ENCODE results near the gene CALY. TPM values are rescaled to one million over a fixed set of nuclear protein-coding genes. Genes with fewer than 3 reads are reported as not detected.

CALY gene
- total RNA-seq, 2 donors from 2014 or later = 0.75 to 1.3 TPM

DNA sequence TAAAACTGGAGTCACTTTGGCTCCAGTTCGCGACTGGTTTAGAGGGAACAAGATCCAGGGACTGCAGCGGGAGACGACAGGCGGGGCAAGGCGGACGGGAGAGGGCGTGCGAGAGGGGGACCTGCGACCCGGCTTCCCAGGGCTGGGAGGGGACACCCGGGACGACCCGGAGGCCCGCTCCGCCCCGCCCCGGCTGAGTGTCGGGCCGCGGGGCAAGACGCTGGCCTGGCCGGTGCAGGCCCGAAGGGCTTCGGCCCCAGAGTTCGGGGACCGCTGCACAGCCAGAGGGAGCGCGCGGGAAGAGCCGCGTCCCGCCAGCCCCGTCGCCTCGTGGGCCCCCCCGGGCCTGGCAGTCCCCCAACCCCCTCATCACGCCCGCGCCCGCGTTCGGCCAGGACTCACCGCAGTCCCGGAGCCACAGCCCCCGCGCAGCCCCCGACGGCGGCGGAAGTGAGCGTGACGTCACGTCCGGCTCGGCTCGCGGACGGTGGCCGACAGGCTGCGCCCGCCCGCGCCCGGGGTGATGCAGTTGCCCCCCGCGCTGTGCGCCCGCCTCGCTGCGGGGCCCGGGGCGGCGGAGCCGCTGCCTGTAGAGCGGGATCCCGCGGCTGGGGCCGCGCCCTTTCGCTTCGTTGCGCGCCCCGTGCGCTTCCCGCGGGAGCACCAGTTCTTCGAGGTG, 28.1 kb downstream of the CALY start, which contains the start of the genes TUBGCP2 and ZNF511:
TSS of gene TUBGCP2 (minus strand) at position 452 of the 679 bp plus-strand sequence. CDS start 5,931 bp downstream, outside the sequence.
TSS of gene ZNF511 (plus strand) at position 494 of the 679 bp plus-strand sequence. CDS start at position 524, 30 bp downstream.
- H3K4me1 Mint-ChIP-seq = peaks cover 17% of the 10 kb centered on the region
- H3K27me3 Mint-ChIP-seq (ENCODE audit: insufficient read depth) = no peaks in the 10 kb centered on the region
- TF ChIP-seq, protein P1, sequence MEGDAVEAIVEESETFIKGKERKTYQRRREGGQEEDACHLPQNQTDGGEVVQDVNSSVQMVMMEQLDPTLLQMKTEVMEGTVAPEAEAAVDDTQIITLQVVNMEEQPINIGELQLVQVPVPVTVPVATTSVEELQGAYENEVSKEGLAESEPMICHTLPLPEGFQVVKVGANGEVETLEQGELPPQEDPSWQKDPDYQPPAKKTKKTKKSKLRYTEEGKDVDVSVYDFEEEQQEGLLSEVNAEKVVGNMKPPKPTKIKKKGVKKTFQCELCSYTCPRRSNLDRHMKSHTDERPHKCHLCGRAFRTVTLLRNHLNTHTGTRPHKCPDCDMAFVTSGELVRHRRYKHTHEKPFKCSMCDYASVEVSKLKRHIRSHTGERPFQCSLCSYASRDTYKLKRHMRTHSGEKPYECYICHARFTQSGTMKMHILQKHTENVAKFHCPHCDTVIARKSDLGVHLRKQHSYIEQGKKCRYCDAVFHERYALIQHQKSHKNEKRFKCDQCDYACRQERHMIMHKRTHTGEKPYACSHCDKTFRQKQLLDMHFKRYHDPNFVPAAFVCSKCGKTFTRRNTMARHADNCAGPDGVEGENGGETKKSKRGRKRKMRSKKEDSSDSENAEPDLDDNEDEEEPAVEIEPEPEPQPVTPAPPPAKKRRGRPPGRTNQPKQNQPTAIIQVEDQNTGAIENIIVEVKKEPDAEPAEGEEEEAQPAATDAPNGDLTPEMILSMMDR (conservative IDR thresholded peaks at IDR 0.05) = no peak
- H3K4me3 Mint-ChIP-seq = peak within 1 kb of the TSS; percentile 93
- Histone ChIP-seq H3K9me3 (ENCODE audit: control insufficient read depth, low read length) (no peaks in the 10 kb centered on the region), H3K36me3 (ENCODE audit: control insufficient read depth, insufficient read depth, low read length) (peaks cover 28% of the 10 kb centered on the region), H3K4me3 (ENCODE audit: low read length) (peak within 1 kb of the TSS; percentile 96), H3K27ac (ENCODE audit: low read depth, low read length) (peak within 1 kb of the TSS; percentile 92), H3K9ac (ENCODE audit: extremely low read depth, low read length, poor library complexity, severe bottlenecking) (peak within 1 kb of the TSS; percentile 87), H3K4me1 (ENCODE audit: control insufficient read depth, insufficient read depth, low read length) (peaks cover 14% of the 10 kb centered on the region), H3K27me3 (ENCODE audit: control insufficient read depth, insufficient read depth, low read length, poor library complexity, severe bottlenecking) (no peaks in the 10 kb centered on the region)
- peak within 1 kb of the TSS; percentile 98 for H3K27ac Mint-ChIP-seq
- H3K36me3 Mint-ChIP-seq (ENCODE audit: low read depth) = peaks cover 29% of the 10 kb centered on the region
- DNase-seq = peak; percentile 93
- H3K9me3 Mint-ChIP-seq = no peaks in the 10 kb centered on the region
- 0% methylated on average over 19 to 89 of the region's 89 CpGs for WGBS, 2 experiments (ENCODE audit: insufficient coverage in 1 of 2, insufficient read length in 1 of 2)

DNA sequence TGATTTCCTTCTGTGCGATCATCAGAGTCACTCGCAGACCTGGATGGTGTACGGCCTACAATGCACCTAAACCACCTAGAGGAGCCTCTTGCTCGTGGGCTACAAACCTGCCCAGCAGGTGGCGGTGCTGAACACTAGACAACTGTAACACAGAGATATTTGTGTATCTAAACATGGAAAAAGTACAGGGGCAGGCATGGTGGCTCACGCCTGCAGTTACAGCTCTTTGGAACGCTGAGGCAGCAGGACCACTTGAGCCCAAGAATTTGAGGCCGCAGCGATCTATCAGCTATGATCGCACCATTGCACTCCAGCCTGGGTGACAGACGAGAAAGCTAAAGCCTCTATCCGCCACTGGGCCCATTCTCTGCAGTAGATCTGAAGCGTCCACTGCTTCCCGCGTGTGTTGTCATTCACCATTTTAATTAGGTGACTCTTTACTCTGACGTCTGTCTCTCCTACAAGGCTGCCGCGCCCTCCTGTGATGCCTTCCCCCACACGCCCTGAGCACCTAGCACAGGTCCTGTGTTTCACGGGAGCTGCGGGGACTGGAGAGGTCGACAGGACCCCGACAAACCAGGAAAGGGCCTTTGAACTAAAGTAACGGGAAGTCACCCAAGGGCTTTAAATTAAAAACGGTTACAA, 28.8 kb downstream of the CALY start:
- Mint-ChIP-seq H3K27ac (peak overlapping the region; percentile 98), H3K4me1 (peaks cover 17% of the 10 kb centered on the region), H3K9me3 (no peaks in the 10 kb centered on the region), H3K4me3 (peak overlapping the region; percentile 93), H3K27me3 (ENCODE audit: insufficient read depth) (no peaks in the 10 kb centered on the region), H3K36me3 (ENCODE audit: low read depth) (peaks cover 29% of the 10 kb centered on the region)
- H3K4me3 ChIP-seq (ENCODE audit: low read length) = peak overlapping the region; percentile 96
- no peaks in the 10 kb centered on the region for H3K9me3 ChIP-seq (ENCODE audit: control insufficient read depth, low read length)
- 12 to 13% methylated on average over 22 to 25 of the region's 25 CpGs for WGBS, 2 experiments (ENCODE audit: insufficient coverage in 1 of 2, insufficient read length in 1 of 2)
- H3K4me1 ChIP-seq (ENCODE audit: control insufficient read depth, insufficient read depth, low read length) = peaks cover 14% of the 10 kb centered on the region
- H3K36me3 ChIP-seq (ENCODE audit: control insufficient read depth, insufficient read depth, low read length) = peaks cover 28% of the 10 kb centered on the region
- H3K27me3 ChIP-seq (ENCODE audit: control insufficient read depth, insufficient read depth, low read length, poor library complexity, severe bottlenecking) = no peaks in the 10 kb centered on the region
- H3K9ac ChIP-seq (ENCODE audit: extremely low read depth, low read length, poor library complexity, severe bottlenecking) = peak overlapping the region; percentile 87
- DNase-seq = peak; percentile 89
- H3K27ac ChIP-seq (ENCODE audit: low read depth, low read length) = peak overlapping the region; percentile 41
- TF ChIP-seq, protein P1 (conservative IDR thresholded peaks at IDR 0.05) = peak; percentile 81

- H3K36me3 ChIP-seq (ENCODE audit: control insufficient read depth, insufficient read depth, low read length) = peaks cover 28% of the 10 kb centered on the region
- no peak overlapping the region for H3K27ac ChIP-seq (ENCODE audit: low read depth, low read length)
- Mint-ChIP-seq H3K4me1 (peaks cover 17% of the 10 kb centered on the region), H3K27ac (no peak overlapping the region), H3K4me3 (peak overlapping the region; percentile 93), H3K27me3 (ENCODE audit: insufficient read depth) (no peaks in the 10 kb centered on the region), H3K9me3 (no peaks in the 10 kb centered on the region), H3K36me3 (ENCODE audit: low read depth) (peaks cover 31% of the 10 kb centered on the region)
- H3K4me1 ChIP-seq (ENCODE audit: control insufficient read depth, insufficient read depth, low read length) = peaks cover 14% of the 10 kb centered on the region
- peak overlapping the region; percentile 96 for H3K4me3 ChIP-seq (ENCODE audit: low read length)
- no peak for DNase-seq
- no peaks in the 10 kb centered on the region for H3K27me3 ChIP-seq (ENCODE audit: control insufficient read depth, insufficient read depth, low read length, poor library complexity, severe bottlenecking)
- TF ChIP-seq, protein P1 (conservative IDR thresholded peaks at IDR 0.05) = no peak
- WGBS, 2 experiments (ENCODE audit: insufficient coverage in 1 of 2, insufficient read length in 1 of 2) = 93 to 97% methylated on average over 11 to 17 of the region's 17 CpGs
- no peak overlapping the region for H3K9ac ChIP-seq (ENCODE audit: extremely low read depth, low read length, poor library complexity, severe bottlenecking)
- no peaks in the 10 kb centered on the region for H3K9me3 ChIP-seq (ENCODE audit: control insufficient read depth, low read length)
Measured at GRCh38 chr10:133306941-133307379, 29.7 kb downstream of the CALY start.

All from endodermal cell (in vitro differentiated cells).